Naive thymus-derived CD4-positive, alpha-beta T cell (primary cell): ENCODE measurements around the gene GLRA1. TPM values are rescaled to one million over a fixed set of nuclear protein-coding genes. Genes with fewer than 3 reads are reported as not detected.
A peak's percentile ranks its signal among the peaks of the same experiment; 100 is the strongest.

Experiments used
- ATAC-seq: fragments of 150-1000 bp; cut with Tn5 transposase; 2 replicates; pipeline ENCODE4 v1.10.0; 2021; ENCODE audit warnings: mild to moderate bottlenecking, moderate library complexity
- CTCF ChIA-PET: fragments of 350-600 bp; sonication (Branson Sonifier 250); formaldehyde crosslinking; loops from one replicate; lab custom pipeline; 2021; ENCODE audit warnings: antibody characterized with exemption; lab: Charles Lee
- POLR2A ChIA-PET: fragments of 350-600 bp; sonication (Branson Sonifier 250); formaldehyde crosslinking; loops from one replicate; lab custom pipeline; 2021; ENCODE audit warnings: antibody characterized with exemption, inconsistent platforms; lab: Charles Lee
- DNase-seq, 9 donors: peaks; one replicate each; pipeline versions ENCODE4 v3.0.0 to v3.0.0-alpha.2; 2020 to 2022; ENCODE audit warnings: mixed read lengths in 1 of 9
- H3K27ac ChIP-seq: one replicate; pipeline ENCODE4 v1.7.0; 2013; ENCODE audit warnings: mild to moderate bottlenecking, low read depth, low read length, moderate library complexity
- H3K27me3 ChIP-seq, 2 donors: one replicate each; pipeline ENCODE4 v1.7.0; 2013; ENCODE audit warnings: low read length in 2 of 2, mild to moderate bottlenecking in 2 of 2, moderate library complexity in 2 of 2; ENCODE audit not compliant: control insufficient read depth in 2 of 2, insufficient read depth in 2 of 2
- H3K36me3 ChIP-seq, 3 experiments: 1 replicate in 2 of 3; 2 replicates in 1 of 3; pipeline ENCODE4 v1.7.0; 2013; ENCODE audit warnings: low read length in 3 of 3, mild to moderate bottlenecking in 3 of 3, moderate library complexity in 1 of 3; ENCODE audit not compliant: insufficient read depth in 3 of 3, control insufficient read depth in 2 of 3
- H3K4me1 ChIP-seq, 2 donors: one replicate each; pipeline ENCODE4 v1.7.0; 2013; ENCODE audit warnings: low read length in 2 of 2, mild to moderate bottlenecking in 2 of 2, moderate library complexity in 1 of 2; ENCODE audit not compliant: control insufficient read depth in 2 of 2, insufficient read depth in 2 of 2
- H3K4me3 ChIP-seq: 2 replicates; pipeline ENCODE4 v1.7.0; 2013; ENCODE audit warnings: mild to moderate bottlenecking, low read length
- H3K9me3 ChIP-seq, 3 experiments: 1 replicate in 2 of 3; 2 replicates in 1 of 3; pipeline ENCODE4 v1.7.0; 2013; ENCODE audit warnings: low read length in 3 of 3; ENCODE audit not compliant: control insufficient read depth in 2 of 3
- H3K27ac Mint-ChIP-seq, 9 donors: one replicate each; pipeline ENCODE4 v1.8.0; 2020 to 2022; ENCODE audit warnings: mixed read lengths in 9 of 9, mild to moderate bottlenecking in 8 of 9, moderate library complexity in 5 of 9, inconsistent platforms in 2 of 9
- H3K27me3 Mint-ChIP-seq, 5 donors: one replicate each; pipeline ENCODE4 v1.8.0; 2021 to 2022; ENCODE audit warnings: mixed read lengths in 5 of 5, mild to moderate bottlenecking in 1 of 5
- H3K36me3 Mint-ChIP-seq, 5 donors: one replicate each; pipeline ENCODE4 v1.8.0; 2020 to 2022; ENCODE audit warnings: mixed read lengths in 5 of 5, mild to moderate bottlenecking in 3 of 5, inconsistent platforms in 1 of 5
- H3K4me1 Mint-ChIP-seq, 7 donors: one replicate each; pipeline ENCODE4 v1.8.0; 2020 to 2022; ENCODE audit warnings: mixed read lengths in 7 of 7, mild to moderate bottlenecking in 3 of 7, inconsistent platforms in 1 of 7
- H3K4me3 Mint-ChIP-seq, 10 donors: one replicate each; pipeline ENCODE4 v1.8.0; 2020 to 2022; ENCODE audit warnings: mild to moderate bottlenecking in 10 of 10, mixed read lengths in 10 of 10, moderate library complexity in 6 of 10, inconsistent platforms in 2 of 10
- H3K9me3 Mint-ChIP-seq, 11 donors: one replicate each; pipeline ENCODE4 v1.8.0; 2020 to 2022; ENCODE audit warnings: mixed read lengths in 11 of 11, mild to moderate bottlenecking in 4 of 11, inconsistent platforms in 1 of 11, moderate library complexity in 1 of 11
- intact Hi-C, 2 donors: fragments of 100-400 bp; cut with micrococcal nuclease; formaldehyde crosslinking; loops; one replicate each; pipeline ENCODE4 v1.15.1; 2023
- polyA plus RNA-seq, 2 donors: library from polyadenylated mRNA; unstranded; fragments of 300-500 nt; fragmentation: Illumina TruSeq; gene quantifications; one replicate each; pipeline ENCODE4 v1.2.3, GENCODE V29; 2021
- total RNA-seq, 6 experiments: library from RNA in 5 of 6; stranded (reverse) in 5 of 6; gene quantifications; 1 replicate in 5 of 6; 2 replicates in 1 of 6; pipeline ENCODE4 v1.2.3 and lab custom pipeline; 2021 to 2026

Gene GLRA1
- total and polyA plus RNA-seq, 7 experiments from 2014 or later, result not detected

GRCh38 chr5:151825445-151825844, 99.2 kb downstream of the GLRA1 start:
- ChIA-PET POLR2A (interaction anchor here (0.6 kb wide), 1 partner anchor 196 kb away, joined by 3 read pairs; no protein-coding TSS in a partner anchor), CTCF (interaction anchor here (0.8 to 5.9 kb wide), 6 partner anchors 27 to 524 kb away, joined by 3 to 163 read pairs (median 4); no protein-coding TSS in a partner anchor)
- Histone ChIP-seq H3K4me3 (no peak overlapping the region), H3K27ac (no peak overlapping the region), H3K27me3 (no peaks in the 10 kb centered on the region), H3K9me3 (no peaks in the 10 kb centered on the region), H3K36me3 (no peaks in the 10 kb centered on the region), H3K4me1 (no peaks in the 10 kb centered on the region)
- peaks cover 0 to 25% (median 9%) of the 10 kb centered on the region in 5 donors for H3K36me3 Mint-ChIP-seq
- H3K27me3 Mint-ChIP-seq, result no peaks in the 10 kb centered on the region
- H3K27ac Mint-ChIP-seq, result no peak overlapping the region
- DNase-seq (peak in 6 of 9 donors; percentile 2 to 37 (median 22)), ATAC-seq (peak; percentile 63)
- H3K9me3 Mint-ChIP-seq, result peaks cover 0 to 11% (median 1%) of the 10 kb centered on the region in 11 donors
- intact Hi-C loops, result loop anchor here (1.0 to 10.0 kb wide), 6 partner anchors 318 to 689 kb away; no protein-coding TSS in a partner anchor
- H3K4me1 Mint-ChIP-seq, result peaks cover 2 to 11% (median 6%) of the 10 kb centered on the region in 7 donors
- no peak overlapping the region for H3K4me3 Mint-ChIP-seq

GRCh38 chr5:151822141-151822540, 102.5 kb downstream of the GLRA1 start:
- POLR2A ChIA-PET, result no interaction called here
- intact Hi-C loops, result loop anchor here in 1 of 2 donors (10.0 kb wide), 1 partner anchor 453 kb away; no protein-coding TSS in a partner anchor

GRCh38 chr5:151820903-151821302, 103.7 kb downstream of the GLRA1 start:
- Histone ChIP-seq H3K27ac (no peak overlapping the region), H3K4me1 (no peaks in the 10 kb centered on the region), H3K9me3 (no peaks in the 10 kb centered on the region), H3K36me3 (no peaks in the 10 kb centered on the region), H3K4me3 (no peak overlapping the region), H3K27me3 (no peaks in the 10 kb centered on the region)
- peaks cover 0 to 6% (median 0%) of the 10 kb centered on the region in 5 donors for H3K36me3 Mint-ChIP-seq
- H3K9me3 Mint-ChIP-seq, result no peaks in the 10 kb centered on the region
- H3K4me1 Mint-ChIP-seq, result peaks cover 0 to 5% (median 0%) of the 10 kb centered on the region in 7 donors
- intact Hi-C loops, result loop anchor here in 1 of 2 donors (10.0 kb wide), 1 partner anchor 454 kb away; no protein-coding TSS in a partner anchor
- CTCF ChIA-PET, result no interaction called here
- DNase-seq (no peak), ATAC-seq (no peak)
- no peaks in the 10 kb centered on the region for H3K27me3 Mint-ChIP-seq
- no peak overlapping the region for H3K4me3 Mint-ChIP-seq
- H3K27ac Mint-ChIP-seq, result no peak overlapping the region
- POLR2A ChIA-PET, result no interaction called here

More at GRCh38 chr5:151822141-151822540, 102.5 kb downstream of the GLRA1 start:
- no peak for DNase-seq
- Histone ChIP-seq H3K9me3 (no peaks in the 10 kb centered on the region), H3K27me3 (no peaks in the 10 kb centered on the region), H3K27ac (no peak overlapping the region), H3K36me3 (no peaks in the 10 kb centered on the region), H3K4me1 (no peaks in the 10 kb centered on the region), H3K4me3 (no peak overlapping the region)
- H3K9me3 Mint-ChIP-seq, result no peaks in the 10 kb centered on the region
- peaks cover 0 to 11% (median 0%) of the 10 kb centered on the region in 5 donors for H3K36me3 Mint-ChIP-seq
- H3K4me1 Mint-ChIP-seq, result peaks cover 0 to 5% (median 0%) of the 10 kb centered on the region in 7 donors
- no peak for ATAC-seq
- CTCF ChIA-PET, result interaction anchor here (1.0 kb wide), 1 partner anchor 321 kb away, joined by 3 read pairs; no protein-coding TSS in a partner anchor
- H3K4me3 Mint-ChIP-seq, result no peak overlapping the region
- no peaks in the 10 kb centered on the region for H3K27me3 Mint-ChIP-seq
- H3K27ac Mint-ChIP-seq, result no peak overlapping the region

- Histone ChIP-seq H3K4me1 (no peaks in the 10 kb centered on the region), H3K36me3 (no peaks in the 10 kb centered on the region), H3K27ac (no peak overlapping the region), H3K4me3 (no peak overlapping the region), H3K9me3 (no peaks in the 10 kb centered on the region), H3K27me3 (no peaks in the 10 kb centered on the region)
- Mint-ChIP-seq H3K4me3 (no peak overlapping the region), H3K36me3 (peaks cover 0 to 6% (median 0%) of the 10 kb centered on the region in 5 donors), H3K27me3 (no peaks in the 10 kb centered on the region), H3K4me1 (peaks cover 0 to 5% (median 0%) of the 10 kb centered on the region in 7 donors), H3K27ac (peak overlapping the region in 1 of 9 donors; percentile 38), H3K9me3 (no peaks in the 10 kb centered on the region)
- DNase-seq (no peak), ATAC-seq (no peak)
- intact Hi-C loops, result loop anchor here in 1 of 2 donors (10.0 kb wide), 1 partner anchor 455 kb away; no protein-coding TSS in a partner anchor
- POLR2A ChIA-PET, result no interaction called here
- CTCF ChIA-PET, result interaction anchor here (1.2 kb wide), 1 partner anchor 323 kb away, joined by 4 read pairs; no protein-coding TSS in a partner anchor
Observed at GRCh38 chr5:151820271-151820670, 104.4 kb downstream of the GLRA1 start.

- CTCF ChIA-PET, result interaction anchor here (1.2 kb wide), 1 partner anchor 323 kb away, joined by 4 read pairs; no protein-coding TSS in a partner anchor
- no peaks in the 10 kb centered on the region for H3K9me3 Mint-ChIP-seq
- POLR2A ChIA-PET, result no interaction called here
Observed at GRCh38 chr5:151819830-151820229, 104.8 kb downstream of the GLRA1 start.

GRCh38 chr5:151815051-151815450, 109.6 kb downstream of the GLRA1 start:
- DNase-seq (no peak), ATAC-seq (no peak)
- peak overlapping the region in 3 of 9 donors; percentile 8 to 13 (median 11) for H3K27ac Mint-ChIP-seq
- Histone ChIP-seq H3K9me3 (no peaks in the 10 kb centered on the region), H3K4me3 (no peak overlapping the region), H3K4me1 (no peaks in the 10 kb centered on the region), H3K27ac (no peak overlapping the region), H3K27me3 (no peaks in the 10 kb centered on the region), H3K36me3 (peaks cover 0 to 15% (median 7%) of the 10 kb centered on the region in 3 experiments)
- H3K27me3 Mint-ChIP-seq, result no peaks in the 10 kb centered on the region
- CTCF ChIA-PET, result interaction anchor here (0.7 kb wide), 1 partner anchor 201 kb away, joined by 4 read pairs; no protein-coding TSS in a partner anchor
- H3K4me1 Mint-ChIP-seq, result peaks cover 0 to 5% (median 3%) of the 10 kb centered on the region in 7 donors
- intact Hi-C loops, result no loop called here
- peaks cover 9 to 40% (median 22%) of the 10 kb centered on the region in 5 donors for H3K36me3 Mint-ChIP-seq
- H3K9me3 Mint-ChIP-seq, result peaks cover 0 to 5% (median 0%) of the 10 kb centered on the region in 11 donors
- no peak overlapping the region for H3K4me3 Mint-ChIP-seq
- POLR2A ChIA-PET, result interaction anchor here (1.4 kb wide), 1 partner anchor 44 kb away, joined by 7 read pairs; the partner anchor contains the start of gene G3BP1

More at GRCh38 chr5:151819830-151820229, 104.8 kb downstream of the GLRA1 start:
- Histone ChIP-seq H3K36me3 (no peaks in the 10 kb centered on the region), H3K27ac (no peak overlapping the region), H3K4me1 (no peaks in the 10 kb centered on the region), H3K27me3 (no peaks in the 10 kb centered on the region), H3K4me3 (no peak overlapping the region), H3K9me3 (no peaks in the 10 kb centered on the region)
- no peak for ATAC-seq
- no peak for DNase-seq
- H3K4me1 Mint-ChIP-seq, result peaks cover 0 to 5% (median 0%) of the 10 kb centered on the region in 7 donors
- no peak overlapping the region for H3K4me3 Mint-ChIP-seq
- H3K27me3 Mint-ChIP-seq, result no peaks in the 10 kb centered on the region
- peak overlapping the region in 1 of 9 donors; percentile 38 for H3K27ac Mint-ChIP-seq
- intact Hi-C loops, result loop anchor here in 1 of 2 donors (10.0 kb wide), 1 partner anchor 455 kb away; no protein-coding TSS in a partner anchor
- H3K36me3 Mint-ChIP-seq, result peaks cover 0 to 10% (median 0%) of the 10 kb centered on the region in 5 donors
